Upper lobe of right lung (tissue), 1 donor: ENCODE results near the gene C18orf63. TPM values are rescaled to one million over a fixed set of nuclear protein-coding genes. Genes with fewer than 3 reads are reported as not detected.

Source experiments
- ATAC-seq: fragments of 200-7000 bp; cut with Tn5 transposase; one replicate; pipeline ENCODE4 v1.9.1; 2020; ENCODE audit warnings: mild to moderate bottlenecking, moderate library complexity
- DNase-seq: peaks from one replicate; pipeline ENCODE4 v3.0.0-alpha.2; 2020
- H3K27ac ChIP-seq: fragments of 200-600 bp; one replicate; pipeline ENCODE4 v1.8.0; 2022
- H3K27me3 ChIP-seq: fragments of 200-600 bp; one replicate; pipeline ENCODE4 v1.8.0; 2022; ENCODE audit warnings: mild to moderate bottlenecking
- H3K36me3 ChIP-seq: fragments of 200-600 bp; one replicate; pipeline ENCODE4 v1.8.0; 2022
- H3K4me1 ChIP-seq: fragments of 200-600 bp; one replicate; pipeline ENCODE4 v1.8.0; 2022
- H3K4me3 ChIP-seq: fragments of 200-600 bp; one replicate; pipeline ENCODE4 v1.8.0; 2022; ENCODE audit warnings: mild to moderate bottlenecking
- H3K9me3 ChIP-seq: fragments of 200-600 bp; one replicate; pipeline ENCODE4 v1.8.0; 2022
- intact Hi-C: fragments of 100-400 bp; cut with DNase I; formaldehyde crosslinking; loops from one replicate; pipeline ENCODE4 v1.11.0; 2022
- total RNA-seq: library from RNA; stranded (reverse); fragmentation: NEBNext Ultra II Directional; extraction: Animal tissue kit (Norgen Biotek cat#: 25700); gene quantifications from one replicate; pipeline ENCODE4 v1.2.1, GENCODE V29; 2021
- TF ChIP-seq, protein P1 (sequence below): fragments of 200-600 bp; IDR thresholded peaks from one replicate; pipeline ENCODE4 v1.8.0; 2022; ENCODE audit warnings: antibody characterized with exemption
- donor health status: DM: no; HTN: yes; CAD: no; lungs with severe emphysema.

The C18orf63 gene
- total RNA-seq, 1 donor from 2014 or later, result 0.17 TPM

DNA sequence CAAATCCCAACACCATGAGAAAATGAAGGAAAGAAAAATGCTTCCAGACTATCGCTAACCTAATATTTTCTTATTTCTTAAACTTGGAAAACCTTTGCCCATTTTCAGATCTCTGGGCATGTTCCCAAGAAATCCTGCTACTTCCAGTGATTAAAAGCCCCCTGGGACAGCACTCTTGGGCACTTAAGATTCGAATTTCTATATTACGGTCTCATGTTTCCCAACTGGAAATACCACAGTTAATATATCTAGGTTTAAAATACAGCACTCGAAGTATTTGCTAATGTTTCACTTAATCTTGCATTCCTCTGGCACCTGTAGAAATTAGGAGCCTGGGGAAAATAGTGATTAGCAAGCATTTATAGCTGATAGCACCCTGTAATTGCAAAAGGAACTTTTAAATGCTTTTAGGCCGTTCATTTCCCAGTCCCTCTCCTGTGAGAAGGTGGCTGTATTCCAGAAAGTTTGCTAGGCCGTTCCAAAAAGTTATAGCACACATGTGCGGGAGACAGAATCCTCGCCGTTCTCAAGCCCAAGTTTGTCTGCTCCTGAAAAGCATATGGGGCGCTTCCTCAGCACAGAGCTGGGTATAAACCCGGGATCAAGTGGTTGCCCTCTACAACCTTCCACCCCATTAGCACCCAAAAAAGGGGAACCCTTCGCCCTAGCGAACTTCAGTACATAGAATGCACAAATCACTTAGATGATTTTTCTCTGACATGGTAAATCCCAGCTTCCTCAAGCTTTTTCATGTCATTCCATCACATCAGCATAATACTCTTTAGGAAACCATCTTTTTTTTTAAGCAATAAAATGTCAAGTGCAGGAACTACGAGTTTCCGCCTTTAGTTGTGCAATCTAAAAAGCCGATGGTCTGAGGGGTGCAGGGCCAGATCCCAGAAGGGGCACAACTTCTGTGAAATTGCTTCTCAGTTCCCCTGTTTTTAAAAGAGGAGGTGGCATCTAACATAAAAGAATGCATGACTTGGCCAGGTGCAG lies 80.8 kb downstream of the C18orf63 start:
- Histone ChIP-seq H3K4me3 (no peak overlapping the region), H3K9me3 (no peaks in the 10 kb centered on the region), H3K27ac (no peak overlapping the region), H3K27me3 (no peaks in the 10 kb centered on the region), H3K36me3 (no peaks in the 10 kb centered on the region), H3K4me1 (peaks cover 8% of the 10 kb centered on the region)
- no peak for DNase-seq
- TF ChIP-seq, protein P1, sequence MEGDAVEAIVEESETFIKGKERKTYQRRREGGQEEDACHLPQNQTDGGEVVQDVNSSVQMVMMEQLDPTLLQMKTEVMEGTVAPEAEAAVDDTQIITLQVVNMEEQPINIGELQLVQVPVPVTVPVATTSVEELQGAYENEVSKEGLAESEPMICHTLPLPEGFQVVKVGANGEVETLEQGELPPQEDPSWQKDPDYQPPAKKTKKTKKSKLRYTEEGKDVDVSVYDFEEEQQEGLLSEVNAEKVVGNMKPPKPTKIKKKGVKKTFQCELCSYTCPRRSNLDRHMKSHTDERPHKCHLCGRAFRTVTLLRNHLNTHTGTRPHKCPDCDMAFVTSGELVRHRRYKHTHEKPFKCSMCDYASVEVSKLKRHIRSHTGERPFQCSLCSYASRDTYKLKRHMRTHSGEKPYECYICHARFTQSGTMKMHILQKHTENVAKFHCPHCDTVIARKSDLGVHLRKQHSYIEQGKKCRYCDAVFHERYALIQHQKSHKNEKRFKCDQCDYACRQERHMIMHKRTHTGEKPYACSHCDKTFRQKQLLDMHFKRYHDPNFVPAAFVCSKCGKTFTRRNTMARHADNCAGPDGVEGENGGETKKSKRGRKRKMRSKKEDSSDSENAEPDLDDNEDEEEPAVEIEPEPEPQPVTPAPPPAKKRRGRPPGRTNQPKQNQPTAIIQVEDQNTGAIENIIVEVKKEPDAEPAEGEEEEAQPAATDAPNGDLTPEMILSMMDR, result no peak
- intact Hi-C loops, result no loop called here
- peak; percentile 11 for ATAC-seq

DNA sequence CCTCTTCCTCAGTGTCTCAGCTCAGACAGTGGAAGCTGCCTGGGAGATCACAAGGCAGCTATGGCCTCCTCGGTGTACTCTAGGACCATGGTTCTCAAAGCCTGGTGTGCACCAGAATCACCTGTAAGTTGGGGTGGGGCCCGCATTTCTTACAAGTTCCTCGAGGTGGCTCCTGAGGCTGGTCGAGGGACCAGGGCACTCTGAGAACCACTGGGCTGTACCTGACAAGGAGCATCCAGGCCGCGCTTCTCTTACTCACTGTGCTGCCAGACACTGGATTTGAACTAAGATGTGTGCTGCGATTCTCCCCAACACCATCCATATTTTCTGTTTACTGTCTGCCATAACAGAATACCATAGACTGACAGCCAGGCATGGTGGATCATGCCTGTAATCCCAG lies 81.9 kb downstream of the C18orf63 start:
- no peak overlapping the region for H3K27ac ChIP-seq
- H3K36me3 ChIP-seq, result no peaks in the 10 kb centered on the region
- no peak overlapping the region for H3K4me3 ChIP-seq
- TF ChIP-seq, protein P1, result no peak
- no peaks in the 10 kb centered on the region for H3K27me3 ChIP-seq
- DNase-seq (no peak), ATAC-seq (peak; percentile 10)
- H3K4me1 ChIP-seq, result peaks cover 8% of the 10 kb centered on the region
- intact Hi-C loops, result no loop called here
- no peaks in the 10 kb centered on the region for H3K9me3 ChIP-seq

DNA sequence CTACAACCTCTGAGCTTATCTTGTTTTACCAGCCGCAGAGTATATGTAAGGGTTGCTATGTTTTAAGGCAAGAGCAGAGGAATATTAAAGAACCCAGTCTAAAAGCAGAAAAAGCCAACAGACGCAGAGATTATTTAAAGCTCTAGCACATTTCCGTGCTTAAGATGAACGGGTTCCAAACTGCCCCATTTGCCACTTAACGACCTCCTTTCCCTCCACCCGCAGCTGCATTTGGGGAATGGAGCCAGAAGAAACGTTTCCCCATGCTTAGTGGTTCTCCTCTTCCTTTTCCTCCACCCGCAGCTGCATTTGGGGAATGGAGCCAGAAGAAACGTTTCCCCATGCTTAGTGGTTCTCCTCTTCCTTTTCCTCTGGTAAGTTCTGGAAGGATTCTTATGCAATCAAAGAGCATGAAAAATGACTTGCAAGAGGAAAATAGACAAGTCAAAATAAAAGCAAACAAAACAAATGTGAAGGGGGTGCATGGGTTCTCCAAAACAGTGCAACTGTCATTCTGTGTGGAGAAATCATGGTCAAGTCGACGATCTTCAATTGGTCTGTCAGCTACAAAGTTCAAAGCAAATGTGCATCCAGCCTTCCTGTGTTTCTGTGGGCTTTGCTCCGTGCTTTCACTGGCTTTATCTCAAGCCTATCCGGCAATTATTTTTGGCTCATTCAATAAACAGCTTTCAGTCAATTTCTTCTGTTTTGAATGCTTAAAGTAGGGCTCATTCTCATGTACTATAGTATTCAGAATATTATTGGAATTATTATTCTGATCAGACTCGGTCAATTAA lies 83.7 kb downstream of the C18orf63 start:
- H3K27ac ChIP-seq, result no peak overlapping the region
- H3K27me3 ChIP-seq, result no peaks in the 10 kb centered on the region
- no peaks in the 10 kb centered on the region for H3K9me3 ChIP-seq
- intact Hi-C loops, result no loop called here
- no peak for ATAC-seq
- TF ChIP-seq, protein P1, result no peak
- peaks cover 8% of the 10 kb centered on the region for H3K4me1 ChIP-seq
- no peak overlapping the region for H3K4me3 ChIP-seq
- no peak for DNase-seq
- H3K36me3 ChIP-seq, result no peaks in the 10 kb centered on the region

DNA sequence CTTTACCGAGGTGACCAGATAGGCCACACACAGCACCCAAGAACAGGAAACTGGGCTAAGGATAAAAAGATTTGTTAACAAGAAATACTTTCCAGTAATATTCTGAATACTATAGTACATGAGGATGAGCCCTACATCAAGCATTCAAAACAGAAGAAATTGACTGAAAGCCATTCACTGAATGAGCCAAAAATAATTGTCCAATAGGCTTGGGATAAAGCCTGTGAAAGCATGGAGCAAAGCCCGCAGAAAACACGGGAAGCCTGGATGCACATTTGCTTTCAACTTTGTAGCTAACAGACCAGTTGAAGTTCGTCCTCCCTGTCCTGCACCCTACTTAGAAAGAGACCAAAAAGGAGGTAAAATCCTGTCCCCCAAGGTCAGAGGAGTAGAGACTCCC lies 85.2 kb downstream of the C18orf63 start:
- Histone ChIP-seq H3K4me1 (peaks cover 8% of the 10 kb centered on the region), H3K36me3 (no peaks in the 10 kb centered on the region), H3K27me3 (no peaks in the 10 kb centered on the region), H3K27ac (no peak overlapping the region), H3K4me3 (no peak overlapping the region), H3K9me3 (no peaks in the 10 kb centered on the region)
- no peak for DNase-seq
- TF ChIP-seq, protein P1, result no peak
- intact Hi-C loops, result no loop called here
- no peak for ATAC-seq

DNA sequence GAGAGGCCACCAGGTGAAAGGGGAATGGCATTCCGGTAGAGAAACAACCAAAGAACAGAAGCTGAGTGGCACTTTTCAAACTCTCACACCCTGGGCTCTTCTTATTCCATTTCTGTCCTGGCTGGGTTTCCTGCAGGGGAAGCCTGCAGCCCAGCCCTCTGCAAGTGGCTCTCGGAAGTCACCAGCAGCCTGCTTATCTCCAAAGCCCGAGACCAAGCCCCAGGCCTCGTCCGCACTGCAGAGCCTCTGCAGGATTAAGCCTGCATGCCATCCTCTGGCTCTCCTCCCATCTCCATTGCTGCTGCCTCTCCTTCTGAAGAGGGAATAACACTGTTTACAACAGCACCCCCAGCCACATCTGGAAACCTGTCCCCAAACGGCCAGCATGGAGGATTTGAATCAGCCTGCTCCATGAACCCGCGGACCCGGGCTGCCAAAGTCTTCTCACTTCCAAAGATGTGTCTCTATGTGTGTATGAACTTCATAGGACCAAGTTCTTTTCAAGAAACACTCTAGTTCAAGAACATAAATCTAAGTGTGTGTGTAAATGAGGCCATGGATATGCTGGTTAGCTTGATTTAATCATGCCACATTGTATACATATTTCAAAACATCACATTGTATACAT lies 87.3 kb downstream of the C18orf63 start:
- TF ChIP-seq, protein P1, result no peak
- Histone ChIP-seq H3K4me1 (no peaks in the 10 kb centered on the region), H3K27me3 (no peaks in the 10 kb centered on the region), H3K27ac (no peak overlapping the region), H3K4me3 (no peak overlapping the region), H3K9me3 (no peaks in the 10 kb centered on the region), H3K36me3 (no peaks in the 10 kb centered on the region)
- no peak for DNase-seq
- intact Hi-C loops, result no loop called here
- ATAC-seq, result peak; percentile 85
